Thyroid gland (tissue), 4 donors: ENCODE results near the gene CR2. TPM values are rescaled to one million over a fixed set of nuclear protein-coding genes. Genes with fewer than 3 reads are reported as not detected.

Source experiments
- DNase-seq, 2 donors: peaks; one replicate each; pipeline ENCODE4 v3.0.0-alpha.2; 2019
- H3K27ac ChIP-seq, 3 donors: fragments of 200-600 bp; sonication (generic); 1 replicate in 2 of 3; 2 replicates in 1 of 3; pipeline ENCODE4 v1.5.1; 2016 to 2019; ENCODE audit warnings: mild to moderate bottlenecking in 1 of 3, moderate library complexity in 1 of 3
- H3K27me3 ChIP-seq: fragments of 200-600 bp; sonication (generic); one replicate; pipeline ENCODE4 v1.5.1; 2019
- H3K36me3 ChIP-seq, 2 donors: fragments of 200-600 bp; sonication (generic); one replicate each; pipeline ENCODE4 v1.5.1; 2016 to 2019
- H3K4me1 ChIP-seq, 2 donors: fragments of 200-600 bp; sonication (generic); one replicate each; pipeline ENCODE4 v1.5.1; 2017 to 2019
- H3K4me3 ChIP-seq, 3 donors: fragments of 200-600 bp; sonication (generic); replicated peaks in 1 of 3; 1 replicate in 2 of 3; 2 replicates in 1 of 3; pipeline ENCODE4 v1.5.1; 2016; ENCODE audit warnings: mild to moderate bottlenecking in 1 of 3
- H3K9me3 ChIP-seq: fragments of 200-600 bp; sonication (generic); one replicate; pipeline ENCODE4 v1.5.1; 2017
- CTCF ChIP-seq, 6 experiments: fragments of 200-600 bp in 3 of 6; fragments of 450-650 bp in 3 of 6; sonication (generic) in 3 of 6; IDR thresholded peaks; one replicate each; pipeline ENCODE4 v1.5.1; 2016 to 2019; ENCODE audit warnings: antibody characterized with exemption in 6 of 6, mild to moderate bottlenecking in 2 of 6, inconsistent platforms in 1 of 6, moderate library complexity in 1 of 6
- POLR2A ChIP-seq, 2 donors: fragments of 450-650 bp; IDR thresholded peaks; one replicate each; pipeline ENCODE4 v1.6.1; 2017; ENCODE audit warnings: antibody characterized with exemption in 2 of 2, mild to moderate bottlenecking in 2 of 2, moderate library complexity in 1 of 2
- WGBS, 2 donors: methylation state at CpG; one replicate each; pipeline ENCODE4 v1.1.5; 2017; 5-methylcytosine and 5-hydroxymethylcytosine counted together
- intact Hi-C: fragments of 100-400 bp; cut with DNase I; formaldehyde crosslinking; loops from one replicate; pipeline ENCODE4 v1.15.1; 2023
- total RNA-seq, 4 donors: library from RNA; depleted of rRNA; stranded (reverse); fragments of >200 nt; gene quantifications; one replicate each; pipeline ENCODE4 v1.2.3, GENCODE V29; 2016

CR2 gene
- under 1 TPM in 2 of 4 donors, not detected in 2; 0.11 to 0.15 TPM for total RNA-seq

- Histone ChIP-seq H3K27me3 (no peaks in the 10 kb centered on the region), H3K36me3 (no peaks in the 10 kb centered on the region), H3K27ac (no peak within 1 kb of the TSS), H3K4me3 (peak within 1 kb of the TSS; percentile 16 to 40 (median 33)), H3K9me3 (no peaks in the 10 kb centered on the region), H3K4me1 (peaks cover 10 to 14% of the 10 kb centered on the region in 2 donors)
- 2 to 5% methylated on average over 29 to 47 of the region's 75 CpGs for WGBS, 2 donors
- intact Hi-C loops = no loop called here
- peak; percentile 73 to 74 for DNase-seq
- TF ChIP-seq POLR2A (IDR thresholded peaks at IDR 0.05) (peak in 1 of 2 donors; percentile 44), CTCF (IDR thresholded peaks at IDR 0.05) (peak in 1 of 6 experiments; percentile 29)
These were observed at the start of gene CR2 for GRCh38 chr1:207454046-207454964. Gene CR2 (plus strand): TSS chr1:207454328. CDS start chr1:207454419, 91 bp downstream.

- Histone ChIP-seq H3K4me1 (no peaks in the 10 kb centered on the region), H3K27me3 (no peaks in the 10 kb centered on the region), H3K4me3 (no peak overlapping the region), H3K36me3 (no peaks in the 10 kb centered on the region), H3K9me3 (no peaks in the 10 kb centered on the region), H3K27ac (no peak overlapping the region)
- intact Hi-C loops = loop anchor here (5.0 kb wide), 1 partner anchor 323 kb away; no protein-coding TSS in a partner anchor
- WGBS, 2 donors = 80% methylated on average over 6 of the region's 6 CpGs
- DNase-seq = no peak
- TF ChIP-seq POLR2A (IDR thresholded peaks at IDR 0.05) (no peak), CTCF (IDR thresholded peaks at IDR 0.05) (peak; percentile 23 to 91 (median 66))
These were observed 49.1 kb upstream of the CR2 start for GRCh38 chr1:207404849-207405525.

GRCh38 chr1:207405814-207406213, 48.3 kb upstream of the CR2 start:
- intact Hi-C loops = loop anchor here (5.0 kb wide), 1 partner anchor 324 kb away; no protein-coding TSS in a partner anchor
- no peak overlapping the region for H3K4me3 ChIP-seq

GRCh38 chr1:207407655-207408260, 46.4 kb upstream of the CR2 start:
- Histone ChIP-seq H3K27ac (no peak overlapping the region), H3K9me3 (no peaks in the 10 kb centered on the region), H3K27me3 (no peaks in the 10 kb centered on the region), H3K4me3 (no peak overlapping the region), H3K4me1 (no peaks in the 10 kb centered on the region), H3K36me3 (no peaks in the 10 kb centered on the region)
- 15 to 41% methylated on average over 1 of the region's 1 CpG for WGBS, 2 donors
- no peak for DNase-seq
- intact Hi-C loops = loop anchor here (5.0 kb wide), 1 partner anchor 325 kb away; no protein-coding TSS in a partner anchor
- TF ChIP-seq POLR2A (IDR thresholded peaks at IDR 0.05) = no peak
- TF ChIP-seq CTCF (IDR thresholded peaks at IDR 0.05) = no peak

More at GRCh38 chr1:207405814-207406213, 48.3 kb upstream of the CR2 start:
- H3K27ac ChIP-seq = no peak overlapping the region
- no peaks in the 10 kb centered on the region for H3K27me3 ChIP-seq
- H3K36me3 ChIP-seq = no peaks in the 10 kb centered on the region
- no peaks in the 10 kb centered on the region for H3K9me3 ChIP-seq
- TF ChIP-seq CTCF (IDR thresholded peaks at IDR 0.05) (no peak), POLR2A (IDR thresholded peaks at IDR 0.05) (no peak)
- DNase-seq = no peak
- H3K4me1 ChIP-seq = no peaks in the 10 kb centered on the region
